ENCODE results near the gene DTWD1.
"Not testable (repeated sequence)": the region's sequence is repeated elsewhere in the genome, so short reads cannot be mapped to it uniquely, and the experiment has no call there.

The DTWD1 gene

GRCh38 chr15:49656734-49657133 is 35.9 kb downstream of the DTWD1 start:
- ChIA-PET POLR2A (no interaction called here), CTCF (interaction anchor here (1.1 kb wide), 1 partner anchor 17 kb away, joined by 3 read pairs; no protein-coding TSS in a partner anchor)
- no peak for DNase-seq (ENCODE audit: extremely low spot score)
- no peak for TF ChIP-seq CTCF (IDR thresholded peaks at IDR 0.05; ENCODE audit: control extremely low read depth, extremely low read depth, low read depth, missing control alignments)

GRCh38 chr15:49664716-49665115 is 43.9 kb downstream of the DTWD1 start:
- no peak for DNase-seq (ENCODE audit: extremely low spot score)
- ChIA-PET CTCF (no interaction called here), POLR2A (no interaction called here)
- no peak for TF ChIP-seq CTCF (IDR thresholded peaks at IDR 0.05; ENCODE audit: control extremely low read depth, extremely low read depth, low read depth, missing control alignments)

GRCh38 chr15:49666486-49666885 is 45.6 kb downstream of the DTWD1 start:
- DNase-seq (ENCODE audit: extremely low spot score); POLR2A ChIA-PET; CTCF ChIA-PET: not testable (repeated sequence)

GRCh38 chr15:49669288-49669687 is 48.4 kb downstream of the DTWD1 start:
- no peak for TF ChIP-seq CTCF (IDR thresholded peaks at IDR 0.05; ENCODE audit: control extremely low read depth, extremely low read depth, low read depth, missing control alignments)
- ChIA-PET POLR2A (no interaction called here), CTCF (no interaction called here)
- DNase-seq (ENCODE audit: extremely low spot score), result no peak

- POLR2A ChIA-PET, result no interaction called here
- CTCF ChIA-PET, result no interaction called here
- no peak for DNase-seq (ENCODE audit: extremely low spot score)
- TF ChIP-seq CTCF (IDR thresholded peaks at IDR 0.05; ENCODE audit: control extremely low read depth, extremely low read depth, low read depth, missing control alignments), result no peak
These were observed 53.0 kb downstream of the DTWD1 start for GRCh38 chr15:49673861-49674260.

- CTCF ChIA-PET, result no interaction called here
- POLR2A ChIA-PET, result no interaction called here
- no peak for DNase-seq (ENCODE audit: extremely low spot score)
- no peak for TF ChIP-seq CTCF (IDR thresholded peaks at IDR 0.05; ENCODE audit: control extremely low read depth, extremely low read depth, low read depth, missing control alignments)
These were observed 53.5 kb downstream of the DTWD1 start for GRCh38 chr15:49674370-49674769.

- ChIA-PET POLR2A (no interaction called here), CTCF (interaction anchor here (1.3 kb wide), 1 partner anchor 33 kb away, joined by 3 read pairs; no protein-coding TSS in a partner anchor)
- no peak for DNase-seq (ENCODE audit: extremely low spot score)
- no peak for TF ChIP-seq CTCF (IDR thresholded peaks at IDR 0.05; ENCODE audit: control extremely low read depth, extremely low read depth, low read depth, missing control alignments)
These were observed 54.2 kb downstream of the DTWD1 start for GRCh38 chr15:49675041-49675440.

All from GM10248 (cell line).